Smooth muscle cell (in vitro differentiated cells): ENCODE results near the gene MGLL. TPM values are rescaled to one million over a fixed set of nuclear protein-coding genes. Genes with fewer than 3 reads are reported as not detected.

Experiments used
- DNase-seq: peaks from one replicate; lab custom pipeline; 2025; ENCODE audit not compliant: unreplicated experiment; lab: John Stamatoyannopoulos, UW
- H2AFZ ChIP-seq: fragments of 200-600 bp; sonication (generic); 2 replicates; pipeline ENCODE4 v1.6.0; 2016; ENCODE audit warnings: antibody characterized with exemption, low read depth, mild to moderate bottlenecking
- H3F3A ChIP-seq: fragments of 200-600 bp; sonication (generic); 2 replicates; pipeline ENCODE4 v1.6.0; 2017; ENCODE audit warnings: antibody characterized with exemption, low read depth
- H3K27ac ChIP-seq: fragments of 200-600 bp; sonication (generic); 2 replicates; pipeline ENCODE4 v1.5.1; 2016; ENCODE audit warnings: low read depth, mild to moderate bottlenecking
- H3K27me3 ChIP-seq: fragments of 200-600 bp; sonication (generic); 2 replicates; pipeline ENCODE4 v1.6.1; 2016; ENCODE audit warnings: low read depth, mild to moderate bottlenecking
- H3K36me3 ChIP-seq: fragments of 200-600 bp; sonication (generic); 2 replicates; pipeline ENCODE4 v1.5.1; 2016; ENCODE audit warnings: low read depth
- H3K4me1 ChIP-seq: fragments of 200-600 bp; sonication (generic); 2 replicates; pipeline ENCODE4 v1.5.1; 2016; ENCODE audit warnings: low read depth
- H3K4me2 ChIP-seq: fragments of 200-600 bp; sonication (generic); 2 replicates; pipeline ENCODE4 v1.6.0; 2016; ENCODE audit warnings: mild to moderate bottlenecking
- H3K4me3 ChIP-seq: fragments of 200-600 bp; sonication (generic); 2 replicates; pipeline ENCODE4 v1.5.1; 2016; ENCODE audit warnings: mild to moderate bottlenecking
- H3K79me2 ChIP-seq: fragments of 200-600 bp; sonication (generic); 2 replicates; pipeline ENCODE4 v1.6.0; 2016; ENCODE audit warnings: low read depth, mild to moderate bottlenecking
- H3K9ac ChIP-seq: fragments of 200-600 bp; sonication (generic); 2 replicates; pipeline ENCODE4 v1.6.0; 2016; ENCODE audit warnings: low read depth
- H3K9me3 ChIP-seq: fragments of 200-600 bp; sonication (generic); replicated peaks from 2 replicates; pipeline ENCODE4 v1.5.1; 2016; ENCODE audit warnings: low read depth
- H4K20me1 ChIP-seq: fragments of 200-600 bp; sonication (generic); 2 replicates; pipeline ENCODE4 v1.6.0; 2016; ENCODE audit warnings: low read depth
- WGBS: methylation state at CpG from one replicate; pipeline ENCODE4 v1.1.7; 2016; ENCODE audit warnings: low lambda C conversion rate; 5-methylcytosine and 5-hydroxymethylcytosine counted together
- polyA plus RNA-seq: library from polyadenylated mRNA; unstranded; fragments of >200 nt; fragmentation: Nextera tagmentation; extraction: Ambion mirVana; gene quantifications from 2 replicates; pipeline ENCODE4 v1.2.1, GENCODE V29; 2016
- total RNA-seq: library from RNA; depleted of rRNA; stranded (reverse); fragments of >200 nt; gene quantifications from 2 replicates; pipeline ENCODE4 v1.2.3, GENCODE V29; 2014
- TF ChIP-seq, protein P1 (sequence below): fragments of 200-600 bp; sonication (generic); IDR thresholded peaks from 2 replicates; pipeline ENCODE4 v1.5.1; 2017; ENCODE audit warnings: borderline replicate concordance, mild to moderate bottlenecking, antibody characterized with exemption; ENCODE audit not compliant: insufficient read depth, poor library complexity, severe bottlenecking

MGLL gene
- total and polyA plus RNA-seq, 2 experiments from 2014 or later: 13.6 to 22.5 TPM

DNA sequence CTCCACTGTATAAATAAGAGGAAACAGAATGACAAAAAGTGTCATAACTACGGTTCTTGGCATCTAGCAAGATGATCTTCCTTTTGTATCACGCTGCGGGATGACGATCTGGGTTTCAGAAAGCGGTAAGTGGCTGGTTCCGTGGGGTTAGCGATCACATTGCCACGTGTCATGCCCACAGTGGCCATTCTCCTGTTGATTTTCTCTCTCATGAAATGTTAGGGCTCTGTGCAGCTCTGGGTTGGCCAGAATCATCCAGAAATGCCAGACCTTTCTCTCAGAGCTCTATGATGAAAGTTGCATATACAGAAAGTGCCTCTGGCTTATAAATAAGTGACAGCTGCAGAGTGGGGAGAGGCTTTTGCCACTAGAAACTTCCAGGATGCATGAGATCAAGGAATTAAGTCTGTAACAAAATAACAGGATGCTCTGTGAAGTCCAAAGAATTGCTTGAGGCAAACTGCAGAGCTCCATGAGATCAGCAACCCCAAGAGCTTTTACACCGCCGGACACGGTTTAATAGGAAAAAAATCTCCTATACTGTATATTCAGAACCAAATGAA is 78.0 kb downstream of the MGLL start:
- Histone ChIP-seq H3K4me1 (no peaks in the 10 kb centered on the region), H3K9me3 (no peaks in the 10 kb centered on the region), H3K4me3 (no peak overlapping the region), H3K27ac (no peak overlapping the region), H3K27me3 (no peaks in the 10 kb centered on the region), H3K79me2 (no peaks in the 10 kb centered on the region), H3K36me3 (no peaks in the 10 kb centered on the region), H3F3A (no peaks in the 10 kb centered on the region), H4K20me1 (no peaks in the 10 kb centered on the region), H3K9ac (no peak overlapping the region), H3K4me2 (no peak overlapping the region), H2AFZ (no peak overlapping the region)
- 62% methylated on average over 11 of the region's 11 CpGs for WGBS
- TF ChIP-seq, protein P1, sequence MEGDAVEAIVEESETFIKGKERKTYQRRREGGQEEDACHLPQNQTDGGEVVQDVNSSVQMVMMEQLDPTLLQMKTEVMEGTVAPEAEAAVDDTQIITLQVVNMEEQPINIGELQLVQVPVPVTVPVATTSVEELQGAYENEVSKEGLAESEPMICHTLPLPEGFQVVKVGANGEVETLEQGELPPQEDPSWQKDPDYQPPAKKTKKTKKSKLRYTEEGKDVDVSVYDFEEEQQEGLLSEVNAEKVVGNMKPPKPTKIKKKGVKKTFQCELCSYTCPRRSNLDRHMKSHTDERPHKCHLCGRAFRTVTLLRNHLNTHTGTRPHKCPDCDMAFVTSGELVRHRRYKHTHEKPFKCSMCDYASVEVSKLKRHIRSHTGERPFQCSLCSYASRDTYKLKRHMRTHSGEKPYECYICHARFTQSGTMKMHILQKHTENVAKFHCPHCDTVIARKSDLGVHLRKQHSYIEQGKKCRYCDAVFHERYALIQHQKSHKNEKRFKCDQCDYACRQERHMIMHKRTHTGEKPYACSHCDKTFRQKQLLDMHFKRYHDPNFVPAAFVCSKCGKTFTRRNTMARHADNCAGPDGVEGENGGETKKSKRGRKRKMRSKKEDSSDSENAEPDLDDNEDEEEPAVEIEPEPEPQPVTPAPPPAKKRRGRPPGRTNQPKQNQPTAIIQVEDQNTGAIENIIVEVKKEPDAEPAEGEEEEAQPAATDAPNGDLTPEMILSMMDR: no peak
- DNase-seq: no peak

DNA sequence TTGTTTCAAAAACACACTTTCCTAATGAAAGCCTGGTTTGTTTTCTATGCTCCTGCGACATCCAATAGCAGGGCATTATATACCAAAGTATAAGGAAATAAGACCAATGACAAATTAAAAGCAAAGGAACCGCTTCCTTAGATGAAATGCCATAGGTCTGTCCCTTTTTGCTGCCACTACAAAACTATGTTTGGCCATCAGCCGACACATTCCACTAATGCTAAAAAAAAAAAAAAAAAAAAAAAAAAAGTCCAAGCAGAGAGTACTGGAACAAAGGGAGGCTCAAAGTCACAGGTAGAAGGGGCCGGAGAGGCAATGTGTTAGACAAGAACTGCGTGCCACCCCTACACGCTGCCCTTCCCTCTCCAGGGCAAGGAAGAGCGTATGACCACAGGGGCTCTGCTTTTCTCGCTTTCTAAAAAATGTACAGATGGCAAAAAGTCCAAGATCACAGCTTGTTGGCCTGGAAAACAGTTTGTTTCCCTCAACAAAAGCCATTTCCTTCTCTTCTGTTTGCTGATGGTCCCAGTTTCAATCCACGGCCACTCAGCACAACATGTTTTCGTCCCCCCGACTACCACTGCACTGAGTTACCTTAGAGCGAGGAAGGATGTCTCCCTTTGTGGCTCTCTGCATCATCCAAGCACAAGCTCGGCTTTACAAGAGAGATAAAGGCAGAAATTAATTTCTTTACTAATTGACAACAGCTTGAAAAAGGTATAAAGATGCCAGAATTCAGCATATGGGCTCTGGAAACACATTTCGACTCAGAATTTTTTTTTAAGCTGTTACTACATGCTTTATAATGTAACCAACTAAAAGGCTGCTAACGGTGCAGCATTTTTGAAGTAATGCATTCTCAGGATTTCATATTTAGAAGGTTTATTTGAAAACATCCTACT is 78.7 kb downstream of the MGLL start:
- H3K4me2 ChIP-seq: no peak overlapping the region
- H3K79me2 ChIP-seq: no peaks in the 10 kb centered on the region
- DNase-seq: no peak
- H3K27ac ChIP-seq: no peak overlapping the region
- H3K9me3 ChIP-seq: no peaks in the 10 kb centered on the region
- no peaks in the 10 kb centered on the region for H3K4me1 ChIP-seq
- 91% methylated on average over 15 of the region's 15 CpGs for WGBS
- H2AFZ ChIP-seq: no peak overlapping the region
- no peaks in the 10 kb centered on the region for H3K36me3 ChIP-seq
- TF ChIP-seq, protein P1: no peak
- H4K20me1 ChIP-seq: no peaks in the 10 kb centered on the region
- no peak overlapping the region for H3K4me3 ChIP-seq
- H3F3A ChIP-seq: no peaks in the 10 kb centered on the region
- no peaks in the 10 kb centered on the region for H3K27me3 ChIP-seq
- no peak overlapping the region for H3K9ac ChIP-seq

DNA sequence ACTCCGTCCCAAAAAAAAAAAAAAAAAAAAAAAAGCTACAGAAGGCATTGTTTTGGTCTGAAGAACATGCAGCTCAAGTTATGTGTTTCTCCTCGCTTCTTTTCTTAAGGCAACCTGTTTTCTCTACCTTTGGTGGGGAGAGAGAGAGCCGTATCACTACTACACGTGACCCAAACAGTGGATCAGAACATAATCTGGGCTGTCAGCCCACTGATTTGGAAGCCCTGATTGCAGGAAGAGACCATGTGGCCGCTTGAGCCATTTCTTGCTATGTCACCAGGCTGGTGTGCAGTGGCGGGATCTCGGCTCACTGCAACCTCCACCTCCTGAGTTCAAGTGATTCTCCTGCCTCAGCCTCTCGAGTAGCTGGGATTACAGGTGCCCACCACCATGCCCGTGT is 79.7 kb downstream of the MGLL start:
- Histone ChIP-seq H3K9me3 (no peaks in the 10 kb centered on the region), H3K27me3 (no peaks in the 10 kb centered on the region), H3F3A (no peaks in the 10 kb centered on the region), H4K20me1 (no peaks in the 10 kb centered on the region), H3K4me3 (no peak overlapping the region), H3K36me3 (no peaks in the 10 kb centered on the region), H3K79me2 (no peaks in the 10 kb centered on the region), H3K27ac (no peak overlapping the region), H2AFZ (no peak overlapping the region), H3K4me1 (no peaks in the 10 kb centered on the region), H3K4me2 (no peak overlapping the region), H3K9ac (no peak overlapping the region)
- 88% methylated on average over 9 of the region's 9 CpGs for WGBS
- TF ChIP-seq, protein P1: no peak
- DNase-seq: no peak
